Measurements from ENCODE around the gene ANKH.

The ANKH gene

GRCh38 chr5:14659821-14660607 lies 211.6 kb downstream of the ANKH start:
- DNase-seq, result no peak

- DNase-seq, result no peak
Measured at GRCh38 chr5:14656898-14657297, 214.7 kb downstream of the ANKH start.

GRCh38 chr5:14655146-14655741 lies 216.3 kb downstream of the ANKH start:
- no peak for DNase-seq
